ENCODE data around the gene PTPRA. TPM values are rescaled to one million over a fixed set of nuclear protein-coding genes. Genes with fewer than 3 reads are reported as not detected.

PTPRA gene
- total and polyA plus RNA-seq, 2 of the 13 experiments (the other 11 are each of a cell fraction or from before 2014, with no cell fraction given): 47.2 to 127 TPM

DNA sequence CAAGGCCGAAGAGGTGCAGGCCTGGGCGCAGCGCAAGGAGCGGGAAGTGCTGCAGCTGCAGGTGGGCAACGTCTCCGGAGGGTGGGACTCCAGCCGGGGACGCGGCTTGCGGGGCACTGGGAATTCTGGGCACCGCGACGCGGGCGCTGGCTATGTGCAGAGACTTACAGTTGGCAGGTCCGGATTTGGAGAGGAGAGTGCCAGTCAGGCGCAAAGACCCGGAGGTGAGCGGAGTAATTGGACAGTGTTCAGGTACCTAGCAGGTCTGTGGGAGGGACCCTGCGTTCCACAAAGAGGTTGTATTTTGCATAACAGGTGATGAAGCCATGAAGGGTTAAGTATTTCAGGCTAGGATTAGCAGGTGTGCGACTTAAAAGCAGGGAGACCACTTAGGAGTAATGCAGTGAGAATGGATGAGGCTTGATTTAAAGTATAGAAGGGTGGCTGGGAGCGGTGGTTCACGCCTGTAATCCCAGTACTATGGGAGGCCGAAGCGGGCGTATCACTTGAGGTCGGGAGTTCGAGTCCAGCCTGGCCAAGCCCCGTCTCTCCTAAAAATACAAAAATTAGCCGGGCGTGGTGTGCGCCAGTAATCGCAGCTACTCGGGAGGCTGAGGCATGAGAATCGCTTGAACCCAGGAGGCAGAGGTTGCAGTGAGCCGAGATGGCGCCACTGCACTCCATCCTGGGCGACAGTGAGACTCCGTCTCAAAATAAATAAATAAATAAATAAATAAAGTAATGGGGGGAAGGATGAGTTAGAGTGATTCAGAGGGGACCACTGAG is 173.6 kb downstream of the PTPRA start:
- in situ Hi-C loops (cut with HindIII; ENCODE audit: extremely low pct_ligation_motif_present, low pct_unique_long_range_greater_than_20kb): no loop called here
- peak; percentile 3 for ATAC-seq
- Histone ChIP-seq H3K4me2 (ENCODE audit: low read depth, low read length) (peak overlapping the region; percentile 99), H3K4me1 (ENCODE audit: insufficient read depth, low read length) (peaks cover 44% of the 10 kb centered on the region), H3K36me3 (replicated peaks in 1 of 2; ENCODE audit: control insufficient read depth in 1 of 2, insufficient read depth in 2 of 2, low read length in 2 of 2) (peaks cover 18 to 29% of the 10 kb centered on the region in 2 experiments), H3K4me3 (replicated peaks in 1 of 3; ENCODE audit: insufficient read depth in 1 of 3, low read depth in 2 of 3, low read length in 3 of 3) (peak overlapping the region; percentile 89 to 97 (median 95)), H3K27me3 (ENCODE audit: control insufficient read depth in 1 of 2, insufficient read depth in 2 of 2, low read length in 2 of 2) (no peaks in the 10 kb centered on the region; a peak in 1 of 5 replicates), H3K9ac (ENCODE audit: insufficient read depth, low read depth, low read length) (peak overlapping the region; percentile 89), H3K79me2 (ENCODE audit: insufficient read depth, low read length) (peaks cover 18% of the 10 kb centered on the region), H2AFZ (ENCODE audit: low read length) (no peak overlapping the region), H3K27ac (ENCODE audit: extremely low read length, insufficient read depth, low read length) (peak overlapping the region; percentile 85), H4K20me1 (ENCODE audit: insufficient read depth, low read length) (no peaks in the 10 kb centered on the region), H3K9me3 (ENCODE audit: low read length) (no peaks in the 10 kb centered on the region)
- no TSS peak for BruUV-seq (replicated peaks)
- POLR2A ChIA-PET: interaction anchor here (0.7 to 2.4 kb wide), 4 partner anchors 10 to 100 kb away, joined by 3 to 10 read pairs (median 4); no protein-coding TSS in a partner anchor
- no peak for FAIRE-seq
- 49% methylated on average over 29 of the region's 39 CpGs for WGBS (ENCODE audit: low lambda C conversion rate)
- DNase-seq (ENCODE audit: low spot score): peak; percentile 47
- intact Hi-C loops (cut with micrococcal nuclease; ENCODE audit: unreplicated experiment): loop anchor here (10.0 kb wide), 1 partner anchor 132 kb away; no protein-coding TSS in a partner anchor
- CTCF ChIA-PET (ENCODE audit: low intra/inter-chr PET ratio, low total read pairs): no interaction called here
- TF ChIP-seq CCAR2 (optimal IDR thresholded peaks at IDR 0.05; ENCODE audit: low read depth, low read length): no peak
- no peak for TF ChIP-seq ZNF607 (CRISPR knock-in tag; IDR thresholded peaks at IDR 0.05; ENCODE audit: borderline replicate concordance)
- TF ChIP-seq ZNF264 (CRISPR knock-in tag; IDR thresholded peaks at IDR 0.05): peak; percentile 35; the same call in 1 of the 2 replicates
- TF ChIP-seq, protein P1, sequence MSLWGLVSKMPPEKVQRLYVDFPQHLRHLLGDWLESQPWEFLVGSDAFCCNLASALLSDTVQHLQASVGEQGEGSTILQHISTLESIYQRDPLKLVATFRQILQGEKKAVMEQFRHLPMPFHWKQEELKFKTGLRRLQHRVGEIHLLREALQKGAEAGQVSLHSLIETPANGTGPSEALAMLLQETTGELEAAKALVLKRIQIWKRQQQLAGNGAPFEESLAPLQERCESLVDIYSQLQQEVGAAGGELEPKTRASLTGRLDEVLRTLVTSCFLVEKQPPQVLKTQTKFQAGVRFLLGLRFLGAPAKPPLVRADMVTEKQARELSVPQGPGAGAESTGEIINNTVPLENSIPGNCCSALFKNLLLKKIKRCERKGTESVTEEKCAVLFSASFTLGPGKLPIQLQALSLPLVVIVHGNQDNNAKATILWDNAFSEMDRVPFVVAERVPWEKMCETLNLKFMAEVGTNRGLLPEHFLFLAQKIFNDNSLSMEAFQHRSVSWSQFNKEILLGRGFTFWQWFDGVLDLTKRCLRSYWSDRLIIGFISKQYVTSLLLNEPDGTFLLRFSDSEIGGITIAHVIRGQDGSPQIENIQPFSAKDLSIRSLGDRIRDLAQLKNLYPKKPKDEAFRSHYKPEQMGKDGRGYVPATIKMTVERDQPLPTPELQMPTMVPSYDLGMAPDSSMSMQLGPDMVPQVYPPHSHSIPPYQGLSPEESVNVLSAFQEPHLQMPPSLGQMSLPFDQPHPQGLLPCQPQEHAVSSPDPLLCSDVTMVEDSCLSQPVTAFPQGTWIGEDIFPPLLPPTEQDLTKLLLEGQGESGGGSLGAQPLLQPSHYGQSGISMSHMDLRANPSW (CRISPR knock-in tag; IDR thresholded peaks at IDR 0.05; ENCODE audit: borderline replicate concordance): 0 out of 2 replicates have a peak, but pooled peaks have one; percentile 35
- TF ChIP-seq ZNF234 (CRISPR knock-in tag; conservative IDR thresholded peaks at IDR 0.05): 0 out of 2 replicates have a peak, but pooled peaks have one; percentile 3
- no peak for TF ChIP-seq CC2D1A (CRISPR knock-in tag; IDR thresholded peaks at IDR 0.05)
- 0 out of 2 replicates have a peak, but pooled peaks have one; percentile 24 for TF ChIP-seq GFI1 (CRISPR knock-in tag; IDR thresholded peaks at IDR 0.05; ENCODE audit: borderline replicate concordance)
- TF ChIP-seq KDM4B (CRISPR knock-in tag; IDR thresholded peaks at IDR 0.05): no peak; the same call in 1 of the 2 replicates
- TF ChIP-seq, protein P2, sequence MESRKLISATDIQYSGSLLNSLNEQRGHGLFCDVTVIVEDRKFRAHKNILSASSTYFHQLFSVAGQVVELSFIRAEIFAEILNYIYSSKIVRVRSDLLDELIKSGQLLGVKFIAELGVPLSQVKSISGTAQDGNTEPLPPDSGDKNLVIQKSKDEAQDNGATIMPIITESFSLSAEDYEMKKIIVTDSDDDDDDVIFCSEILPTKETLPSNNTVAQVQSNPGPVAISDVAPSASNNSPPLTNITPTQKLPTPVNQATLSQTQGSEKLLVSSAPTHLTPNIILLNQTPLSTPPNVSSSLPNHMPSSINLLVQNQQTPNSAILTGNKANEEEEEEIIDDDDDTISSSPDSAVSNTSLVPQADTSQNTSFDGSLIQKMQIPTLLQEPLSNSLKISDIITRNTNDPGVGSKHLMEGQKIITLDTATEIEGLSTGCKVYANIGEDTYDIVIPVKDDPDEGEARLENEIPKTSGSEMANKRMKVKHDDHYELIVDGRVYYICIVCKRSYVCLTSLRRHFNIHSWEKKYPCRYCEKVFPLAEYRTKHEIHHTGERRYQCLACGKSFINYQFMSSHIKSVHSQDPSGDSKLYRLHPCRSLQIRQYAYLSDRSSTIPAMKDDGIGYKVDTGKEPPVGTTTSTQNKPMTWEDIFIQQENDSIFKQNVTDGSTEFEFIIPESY (CRISPR knock-in tag; IDR thresholded peaks at IDR 0.05): 0 out of 2 replicates have a peak, but pooled peaks have one; percentile 12
- 0 out of 2 replicates have a peak, but pooled peaks have one; percentile 70 for TF ChIP-seq NR3C1 (CRISPR knock-in tag; IDR thresholded peaks at IDR 0.05)
- TF ChIP-seq, protein P3, sequence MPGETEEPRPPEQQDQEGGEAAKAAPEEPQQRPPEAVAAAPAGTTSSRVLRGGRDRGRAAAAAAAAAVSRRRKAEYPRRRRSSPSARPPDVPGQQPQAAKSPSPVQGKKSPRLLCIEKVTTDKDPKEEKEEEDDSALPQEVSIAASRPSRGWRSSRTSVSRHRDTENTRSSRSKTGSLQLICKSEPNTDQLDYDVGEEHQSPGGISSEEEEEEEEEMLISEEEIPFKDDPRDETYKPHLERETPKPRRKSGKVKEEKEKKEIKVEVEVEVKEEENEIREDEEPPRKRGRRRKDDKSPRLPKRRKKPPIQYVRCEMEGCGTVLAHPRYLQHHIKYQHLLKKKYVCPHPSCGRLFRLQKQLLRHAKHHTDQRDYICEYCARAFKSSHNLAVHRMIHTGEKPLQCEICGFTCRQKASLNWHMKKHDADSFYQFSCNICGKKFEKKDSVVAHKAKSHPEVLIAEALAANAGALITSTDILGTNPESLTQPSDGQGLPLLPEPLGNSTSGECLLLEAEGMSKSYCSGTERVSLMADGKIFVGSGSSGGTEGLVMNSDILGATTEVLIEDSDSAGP (CRISPR knock-in tag; IDR thresholded peaks at IDR 0.05; ENCODE audit: borderline replicate concordance): no peak
- TF ChIP-seq ZNF484 (CRISPR knock-in tag; IDR thresholded peaks at IDR 0.05; ENCODE audit: borderline replicate concordance, low read depth): peak; percentile 27; the same call in 1 of the 2 replicates
- no peak for TF ChIP-seq ZNF10 (CRISPR knock-in tag; IDR thresholded peaks at IDR 0.05; ENCODE audit: borderline replicate concordance, low read depth)
- TF ChIP-seq ZNF703 (CRISPR knock-in tag; IDR thresholded peaks at IDR 0.05; ENCODE audit: borderline replicate concordance): peak; percentile 83; the same call in 1 of the 2 replicates
- 0 out of 2 replicates have a peak, but pooled peaks have one; percentile 6 for TF ChIP-seq ZSCAN25 (CRISPR knock-in tag; IDR thresholded peaks at IDR 0.05)
- TF ChIP-seq ZBTB1 (CRISPR knock-in tag; IDR thresholded peaks at IDR 0.05; ENCODE audit: borderline replicate concordance): 0 out of 2 replicates have a peak, but pooled peaks have one; percentile 1
